ENCODE data around the gene ARHGAP30.
A peak's percentile ranks its signal among the peaks of the same experiment; 100 is the strongest.

Gene ARHGAP30

DNA sequence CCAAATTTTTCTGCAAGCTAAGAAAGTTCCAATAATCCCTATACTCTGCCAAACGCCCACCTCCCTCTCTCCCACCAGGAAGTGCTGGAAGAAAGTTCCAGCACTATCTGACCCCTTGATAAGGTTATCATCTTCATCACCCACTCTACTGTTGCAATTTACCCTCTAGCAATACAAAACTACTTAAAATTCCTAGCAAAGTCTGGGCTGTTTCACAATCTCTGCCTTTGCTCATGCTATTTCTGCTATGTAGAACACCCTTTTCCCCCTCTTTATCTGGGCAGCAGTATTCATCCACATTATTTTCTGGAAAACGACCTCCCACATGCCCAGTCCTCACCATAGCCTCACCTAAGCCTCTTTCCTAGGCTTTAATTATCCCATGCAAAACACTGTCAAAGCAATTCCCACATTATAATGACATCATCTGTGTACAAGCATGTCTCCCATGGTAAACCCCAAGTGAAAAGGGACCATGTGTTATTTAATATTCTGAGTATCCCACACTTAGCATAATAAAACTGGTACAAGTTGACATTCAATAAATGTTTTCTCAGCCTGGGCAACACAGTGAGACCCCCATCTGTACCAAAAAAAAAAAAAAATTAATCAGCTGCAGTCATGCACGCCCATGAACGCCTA, 60.7 kb downstream of the ARHGAP30 start:
- DNase-seq = peak in 1 of 3 donors; percentile 10

DNA sequence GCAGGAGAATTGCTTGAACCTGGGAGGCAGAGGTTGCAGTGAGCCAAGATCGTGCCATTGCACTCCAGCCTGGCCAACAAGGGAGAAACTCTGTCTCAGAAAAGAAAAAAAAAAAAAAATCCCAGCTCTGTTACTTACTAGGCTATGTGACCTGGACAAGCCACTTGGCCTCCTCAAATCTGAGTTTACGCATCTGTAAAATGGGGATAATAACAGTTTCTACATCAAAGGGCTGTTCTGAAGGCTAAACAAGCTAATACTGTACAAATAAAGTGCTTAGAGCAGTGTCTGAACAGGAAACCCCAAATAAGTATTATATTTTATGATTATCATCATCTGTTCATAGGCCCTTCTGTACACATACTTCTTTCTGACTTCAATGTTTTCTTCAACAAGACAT, 62.3 kb downstream of the ARHGAP30 start:
- DNase-seq = no peak

DNA sequence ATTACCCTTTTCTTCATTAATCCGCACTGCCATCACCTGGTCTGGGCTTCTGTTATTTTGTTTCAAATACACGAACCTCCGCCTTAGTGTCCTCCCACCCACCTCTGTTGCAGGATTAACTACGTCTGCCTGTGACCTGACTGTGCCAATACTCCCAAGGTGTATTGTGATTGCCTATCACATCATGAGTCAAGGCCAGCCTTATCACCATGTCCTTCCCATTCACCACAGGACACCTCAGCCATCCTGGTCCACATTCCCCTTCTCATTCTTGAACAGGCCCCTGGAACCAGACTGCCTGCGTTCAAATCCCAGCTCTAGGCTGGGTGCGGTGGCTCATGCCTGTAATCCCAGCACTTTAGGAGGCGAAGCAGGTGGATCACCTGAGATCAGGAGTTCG, 63.1 kb downstream of the ARHGAP30 start:
- DNase-seq = no peak

DNA sequence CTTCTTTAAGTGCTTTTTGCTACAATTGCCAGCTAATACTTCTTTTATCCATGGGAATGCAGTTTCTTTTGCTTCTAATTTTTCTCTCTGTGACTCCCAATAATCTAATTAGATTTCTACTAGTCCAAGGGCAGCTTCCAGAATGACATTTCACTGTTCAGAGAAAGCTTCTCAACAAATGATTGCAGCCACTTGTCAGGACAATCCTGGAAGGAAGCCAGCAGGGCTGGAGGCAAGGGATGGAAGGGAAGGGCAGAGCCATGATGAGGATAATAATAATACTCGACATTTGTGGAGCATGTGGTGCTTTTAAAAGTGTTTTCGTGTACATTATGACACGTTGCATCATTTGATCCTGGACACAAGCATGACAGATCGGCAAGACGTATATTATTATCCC, 68.2 kb downstream of the ARHGAP30 start:
- DNase-seq = no peak

DNA sequence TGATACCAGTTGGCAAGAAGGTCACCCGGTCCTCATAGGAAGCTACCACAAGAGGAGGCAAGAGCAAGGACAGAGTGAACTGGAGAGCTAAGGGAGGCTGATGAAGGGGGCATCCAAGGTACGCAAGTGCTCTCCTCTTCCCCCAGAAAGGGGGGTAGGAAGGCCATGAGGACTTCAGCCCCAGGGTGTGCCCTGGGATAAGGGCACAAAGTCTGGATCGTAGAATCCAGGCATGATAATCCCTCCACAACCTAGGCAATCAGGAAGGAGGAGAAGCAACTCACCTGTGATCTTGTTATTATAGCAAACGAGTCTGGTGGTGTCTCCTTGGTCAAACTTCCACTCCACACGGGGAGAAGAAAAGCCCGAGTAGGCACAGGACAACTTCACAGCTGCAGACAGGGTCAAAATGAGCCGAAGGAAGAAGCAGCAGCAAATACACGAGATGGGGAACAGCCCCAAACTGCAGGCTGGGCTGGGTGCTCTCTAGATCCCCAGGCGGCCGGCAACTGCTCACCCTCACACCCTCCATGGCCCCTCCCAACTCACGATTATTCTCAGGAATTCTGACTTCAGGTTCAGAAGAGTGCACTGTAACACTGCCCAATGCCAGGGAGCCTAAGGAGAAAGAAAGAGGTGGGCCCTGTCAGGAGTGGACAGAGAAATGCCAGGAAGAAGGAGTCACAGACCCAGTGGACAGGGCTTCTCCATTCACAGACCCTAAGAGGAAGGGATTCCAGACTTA, 68.8 kb downstream of the ARHGAP30 start:
- DNase-seq = no peak

DNA sequence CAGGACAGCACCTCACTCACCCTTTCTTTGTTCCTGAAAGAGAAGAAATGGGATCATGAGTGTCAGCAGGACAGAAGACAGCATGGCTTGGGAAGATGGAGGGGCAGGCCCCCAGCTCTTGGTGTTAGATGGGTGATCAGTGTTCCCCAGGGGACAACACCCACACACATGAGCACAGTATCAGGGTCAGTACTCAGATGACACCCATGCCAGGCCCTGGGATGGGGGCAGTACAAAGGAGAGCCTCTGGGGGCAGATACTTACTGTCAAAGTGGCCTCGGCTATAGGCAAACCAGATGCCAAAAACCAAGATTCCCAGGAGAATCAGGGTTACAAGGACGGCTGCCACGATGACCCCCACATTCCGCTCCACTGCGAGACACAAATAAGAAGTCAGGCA, 70.3 kb downstream of the ARHGAP30 start:
- DNase-seq = no peak

DNA sequence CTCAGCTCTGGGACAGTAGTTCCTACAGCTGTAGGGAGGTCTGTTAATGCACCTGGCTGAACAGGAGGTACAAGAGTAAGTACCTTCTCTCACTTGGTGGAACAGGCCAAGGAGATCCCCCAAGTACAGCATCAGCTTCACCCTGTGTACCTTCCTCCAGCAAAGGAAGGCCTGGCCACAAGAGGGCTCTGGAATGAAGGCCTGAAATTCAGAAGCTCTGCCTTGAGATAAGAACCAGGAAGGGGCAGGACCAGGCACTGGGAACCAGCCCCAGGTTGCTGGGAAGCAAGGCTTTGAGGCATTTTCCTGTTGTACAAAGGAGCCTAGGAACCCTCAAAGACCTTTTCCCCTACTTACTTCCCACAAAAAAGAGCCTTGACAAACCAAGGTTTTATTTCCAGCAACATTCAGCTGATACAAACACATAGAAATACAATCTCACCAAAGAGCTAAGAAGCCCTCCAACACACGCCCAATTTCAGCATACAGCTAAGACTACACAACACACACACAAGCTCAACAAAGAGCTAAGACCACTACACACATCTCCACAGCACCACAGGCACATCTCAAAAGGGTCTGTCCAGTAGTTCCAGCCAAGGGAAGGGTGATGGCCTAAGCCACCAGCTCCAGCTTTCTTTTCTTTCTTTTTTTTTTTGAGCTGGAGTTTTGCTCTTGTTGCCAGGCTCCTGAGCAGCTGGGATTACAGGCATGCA, 72.2 kb downstream of the ARHGAP30 start:
- DNase-seq = peak; percentile 71 to 76 (median 76)

Data from suppressor macrophage treated with lipopolysaccharide for 1 hour (primary cell).